NCI-H748 (cell line): ENCODE data around the gene EMID1.

Source experiments
- DNase-seq: peaks from one replicate; lab custom pipeline; 2025; ENCODE audit not compliant: unreplicated experiment; lab: John Stamatoyannopoulos, UW

Gene EMID1

DNA sequence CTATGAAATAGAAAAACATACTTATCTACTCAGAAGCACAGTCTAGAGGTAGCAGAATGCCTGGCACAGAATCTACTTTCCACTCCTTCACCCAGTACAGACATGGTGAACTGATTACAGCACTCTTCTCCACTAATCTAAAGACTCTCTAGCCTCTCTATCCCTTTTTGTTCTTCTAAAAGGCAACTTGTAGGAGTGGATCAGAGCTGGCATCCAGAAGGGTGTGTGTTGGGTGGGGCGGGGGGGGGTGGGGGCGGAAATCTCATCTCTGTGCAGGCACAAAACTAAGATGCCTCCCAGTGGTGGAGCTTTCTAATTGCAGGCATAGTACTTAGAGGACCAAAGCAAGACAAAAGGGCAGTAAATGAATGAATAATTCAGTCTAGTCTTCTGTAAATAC is 11.5 kb upstream of the EMID1 start:
- no peak for DNase-seq

DNA sequence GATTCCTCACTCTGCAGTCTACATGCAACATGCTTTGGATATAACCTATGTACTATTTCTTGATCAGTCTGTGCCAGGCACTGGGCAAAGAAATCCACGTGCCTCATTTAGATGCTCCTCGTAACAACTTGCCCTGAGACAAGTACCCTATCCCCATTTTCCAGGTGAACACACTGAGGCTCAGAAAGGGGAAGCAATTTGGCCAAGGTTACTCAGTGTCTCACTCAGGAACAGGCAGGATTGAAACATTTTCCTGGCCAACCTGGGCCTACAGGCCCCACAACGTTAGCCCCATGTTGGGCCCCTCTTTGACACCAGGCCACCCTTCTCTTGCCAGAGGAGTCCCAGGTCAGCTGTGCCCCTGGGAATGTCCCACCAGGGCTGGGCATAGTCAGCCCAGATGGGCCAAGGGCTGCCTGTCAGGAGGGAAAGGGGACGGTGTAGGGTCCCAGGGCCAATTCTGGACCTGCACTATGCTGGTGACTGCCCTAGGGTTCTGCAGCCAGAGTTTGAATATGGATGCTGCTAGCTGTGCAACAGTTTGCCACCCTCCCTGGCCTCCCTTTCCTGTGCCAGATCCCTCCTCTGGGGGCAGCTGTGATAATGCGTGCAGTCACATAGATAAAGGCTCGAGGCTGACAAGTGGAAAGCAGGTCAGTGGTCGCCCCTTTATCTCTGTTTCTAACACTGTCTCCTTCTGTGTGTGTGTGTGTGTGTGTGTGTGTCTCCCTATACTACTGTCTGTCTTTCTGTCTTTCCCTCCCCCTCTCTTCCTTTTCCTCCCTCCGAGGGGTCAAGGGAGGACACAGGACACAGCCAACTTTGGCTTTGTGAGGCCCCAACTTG is 10.4 kb upstream of the EMID1 start:
- no peak for DNase-seq

DNA sequence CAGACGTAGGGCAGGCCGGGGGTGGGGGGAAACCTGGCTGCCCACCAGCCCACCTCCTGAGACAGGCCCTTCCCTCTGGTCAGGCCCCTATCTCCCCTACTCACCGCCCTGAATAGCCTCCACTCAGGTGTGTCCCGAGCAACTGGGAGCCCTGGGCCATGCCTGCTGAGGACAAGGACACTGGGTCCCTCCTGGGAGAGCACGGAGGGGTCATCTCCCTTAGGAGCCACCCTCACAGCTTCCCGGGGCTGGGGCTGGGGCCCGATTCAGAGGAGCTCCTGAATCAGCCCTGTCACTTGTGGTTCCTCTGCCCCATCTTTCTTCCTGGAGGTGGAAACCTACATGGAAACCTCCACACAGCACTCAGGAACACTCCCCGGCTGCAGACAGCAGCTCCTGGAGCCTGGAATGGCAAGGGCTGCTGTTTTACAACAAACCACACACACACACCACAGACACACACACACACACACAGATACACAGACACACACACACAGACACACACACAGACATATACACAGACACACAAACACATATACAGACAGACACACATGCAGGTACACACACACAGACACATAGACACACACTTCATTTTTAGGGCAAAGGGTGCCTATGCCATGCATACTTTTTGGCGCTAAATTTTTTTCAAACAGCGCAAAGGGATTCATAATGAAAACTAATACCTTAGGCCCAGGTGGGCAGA is 9.6 kb upstream of the EMID1 start:
- DNase-seq, result no peak

DNA sequence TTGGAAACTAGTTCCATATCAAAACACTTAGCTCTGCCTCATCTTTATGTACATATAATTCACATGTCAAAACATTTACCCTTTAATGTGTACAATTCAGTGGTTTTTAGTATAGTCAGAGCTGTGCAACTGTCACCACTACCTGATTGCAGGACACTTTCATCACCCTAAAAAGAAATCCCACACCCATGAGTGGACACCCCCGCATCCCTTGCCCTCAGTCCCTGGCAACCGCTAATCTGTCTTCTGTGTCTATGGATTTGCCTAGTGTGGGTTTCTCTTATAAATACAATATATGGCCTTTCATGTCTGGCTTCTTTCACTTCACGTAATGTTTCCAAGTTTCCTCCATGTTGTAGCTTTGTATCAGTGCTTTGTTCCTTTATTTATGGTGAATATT is 8.6 kb upstream of the EMID1 start:
- DNase-seq, result no peak

DNA sequence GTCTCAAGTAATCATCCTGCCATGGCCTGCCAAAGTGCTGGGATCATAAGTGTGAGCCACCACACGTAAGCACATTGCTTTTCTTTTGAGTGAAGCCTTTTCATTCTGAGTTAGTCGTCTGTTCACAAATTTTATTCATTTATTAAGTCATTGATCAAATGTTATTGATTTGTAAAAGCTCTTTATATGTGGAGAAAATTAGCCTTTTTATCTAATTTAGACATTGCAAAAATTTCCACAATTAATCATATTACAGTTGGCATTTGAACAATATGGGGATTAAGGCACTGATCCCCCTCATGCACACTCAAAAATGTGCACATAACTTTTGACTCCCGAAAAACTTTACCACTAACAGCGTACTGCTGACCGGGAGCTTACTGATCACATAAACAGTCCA is 7.5 kb upstream of the EMID1 start:
- DNase-seq, result no peak

DNA sequence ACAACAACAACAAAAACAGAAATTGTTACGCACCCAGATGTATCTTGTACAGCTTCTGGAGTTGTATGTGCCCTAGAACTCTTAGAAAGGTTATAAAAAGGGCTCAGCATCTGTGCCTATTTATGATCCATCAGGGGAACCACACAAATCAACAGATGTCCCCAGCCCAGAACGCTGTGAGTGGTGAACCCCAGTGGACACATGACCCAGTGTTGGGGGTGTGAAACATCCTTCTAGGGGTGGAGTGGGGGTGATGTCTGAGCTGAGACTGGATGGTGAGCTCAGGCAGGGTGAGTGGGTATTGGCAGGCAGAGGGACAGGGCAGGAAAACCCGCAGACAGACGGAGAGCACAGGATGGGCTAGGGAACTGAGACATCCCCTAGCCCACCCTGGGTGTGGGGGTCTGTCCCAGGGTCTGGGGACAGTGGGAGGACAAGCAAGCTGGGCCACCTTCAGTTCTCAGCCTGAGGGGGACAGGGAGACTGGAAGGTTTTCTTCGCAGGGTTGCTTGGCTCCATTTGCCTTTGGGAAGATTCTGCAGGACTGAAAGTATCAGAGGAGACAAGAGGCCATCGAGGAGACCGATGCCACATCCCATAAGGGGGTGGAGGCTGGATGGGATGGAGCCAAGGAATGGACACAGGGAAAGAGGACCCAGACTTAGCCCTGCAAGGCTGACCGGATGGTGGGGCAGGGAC is 5.8 kb upstream of the EMID1 start:
- no peak for DNase-seq

DNA sequence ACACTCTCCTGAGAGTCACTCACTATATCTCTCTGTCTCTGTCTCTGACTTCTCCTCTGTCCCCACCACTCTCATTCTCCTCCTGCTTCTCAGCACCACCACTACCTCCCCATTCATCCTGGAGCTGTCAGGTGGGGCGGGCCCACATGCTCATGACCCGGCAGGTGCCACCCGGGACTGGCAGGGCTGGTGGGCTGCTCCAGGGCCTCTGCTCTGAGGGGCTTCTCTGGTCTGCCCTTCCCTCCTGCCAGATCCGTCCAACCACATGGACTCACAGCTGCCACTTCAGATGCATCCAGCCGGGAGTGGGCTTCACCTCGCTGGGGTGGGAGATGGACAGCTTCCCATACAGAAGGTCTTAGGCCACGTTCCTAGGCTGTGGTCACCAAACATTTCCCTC is 4.8 kb upstream of the EMID1 start:
- DNase-seq, result no peak

DNA sequence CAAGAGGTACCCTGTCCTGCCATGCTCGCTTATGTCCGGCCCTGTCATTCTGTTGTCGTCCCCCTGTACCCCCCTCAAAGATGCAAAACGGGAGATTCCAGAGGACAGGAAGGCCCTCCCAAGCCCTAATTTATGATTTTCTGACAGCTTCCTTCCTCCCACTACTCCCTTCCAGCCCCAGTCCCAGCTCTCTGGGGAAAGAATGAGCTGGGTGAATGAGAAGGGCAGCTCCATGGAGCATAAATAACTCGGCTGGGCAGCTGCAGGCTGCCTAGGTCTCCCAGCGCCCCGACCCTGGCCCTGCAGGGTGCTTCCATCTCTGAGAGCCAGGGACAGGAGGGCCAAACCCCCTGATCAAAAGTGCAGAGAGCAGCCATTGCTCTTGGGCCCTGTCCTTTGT is 3.9 kb upstream of the EMID1 start:
- DNase-seq, result no peak

DNA sequence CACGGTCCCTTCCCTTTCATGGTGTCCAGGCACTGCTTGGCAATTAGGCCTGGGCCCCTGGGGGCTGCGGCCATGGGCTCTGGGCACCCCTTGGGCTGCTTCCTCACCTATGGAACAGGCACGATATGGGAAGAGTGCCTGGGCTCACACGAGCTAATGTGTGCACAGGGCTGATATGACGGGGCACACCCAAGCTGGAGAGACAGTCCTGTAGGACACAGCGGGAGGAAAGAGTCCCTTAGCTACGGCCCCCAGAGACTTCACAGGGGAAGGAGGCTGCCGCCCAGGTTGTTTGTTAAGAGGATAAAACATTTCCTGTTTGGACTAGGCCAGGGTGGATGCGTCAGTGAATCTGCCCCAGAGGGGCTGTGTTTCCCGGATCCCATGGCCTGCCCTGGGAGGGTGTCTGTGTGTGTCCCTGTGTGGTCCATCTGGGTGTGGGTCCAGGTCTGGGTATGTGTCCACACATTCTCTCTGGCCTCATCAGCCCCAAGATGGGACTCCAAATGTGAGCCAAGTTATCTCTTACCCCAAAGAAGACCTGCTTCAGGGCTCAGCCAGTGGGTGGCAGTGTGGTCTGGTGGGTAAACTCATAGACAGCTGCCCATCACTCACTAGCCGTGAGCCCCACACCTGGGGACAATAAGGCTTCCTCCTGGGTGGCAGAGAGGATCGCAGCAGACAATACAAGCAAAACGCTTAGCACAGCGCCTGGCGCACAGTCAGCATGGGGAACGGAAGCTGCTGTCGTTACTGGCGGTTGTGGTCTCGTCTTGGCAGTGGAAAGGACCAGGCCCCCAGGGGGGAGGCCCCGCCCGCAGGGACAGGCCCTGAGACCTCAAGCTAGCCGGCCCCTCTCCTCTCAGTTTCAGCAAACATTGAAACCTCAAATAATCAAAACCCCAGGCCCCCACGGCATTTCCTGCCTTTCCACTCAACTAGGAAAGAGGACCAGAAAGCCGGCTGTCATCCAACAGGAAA is 3.2 kb upstream of the EMID1 start:
- DNase-seq, result peak; percentile 77

DNA sequence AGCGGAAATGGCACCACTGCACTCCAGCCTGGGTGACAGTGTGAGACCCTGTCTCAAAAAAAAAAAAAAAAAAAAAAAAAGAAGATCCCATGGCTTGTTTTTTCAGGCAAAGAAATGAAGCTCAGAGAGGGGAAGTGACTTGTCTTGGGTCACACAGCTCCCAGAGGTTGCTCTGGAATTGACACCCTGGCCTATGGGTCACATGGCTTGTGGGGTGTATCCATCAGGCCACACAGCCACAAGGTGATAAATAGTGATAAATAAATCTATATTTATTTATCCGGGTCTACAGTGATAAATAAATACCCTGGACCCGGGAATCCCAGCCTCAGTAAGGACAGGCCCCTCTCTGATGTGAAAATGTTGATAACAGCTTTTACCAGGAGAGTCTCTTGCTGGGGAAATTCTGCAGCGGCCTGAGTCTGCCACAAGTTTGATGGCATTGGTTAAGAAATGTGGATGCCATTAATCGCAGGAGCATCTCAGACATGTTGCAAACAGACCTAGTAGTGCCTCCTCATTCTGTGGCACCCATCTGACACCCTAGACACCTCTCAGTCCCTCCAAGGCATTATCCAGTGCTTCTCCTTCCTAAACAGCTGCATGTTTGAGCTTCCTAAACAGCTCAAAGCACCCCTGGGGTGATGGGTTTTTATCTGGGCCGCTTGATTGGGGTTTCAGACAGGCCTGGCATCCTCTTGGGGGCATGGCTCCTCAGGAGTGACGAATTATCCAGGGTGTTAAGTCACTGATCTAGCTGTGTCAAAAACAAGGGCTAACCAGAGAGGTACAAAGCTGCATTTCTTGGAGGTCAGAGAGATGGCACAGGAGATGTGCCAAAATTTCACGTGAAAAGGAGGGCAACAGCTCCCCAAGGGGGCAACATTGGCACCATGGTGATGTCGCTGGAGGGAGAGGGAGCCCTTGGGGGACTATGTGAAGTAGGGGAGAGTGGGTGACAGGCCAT is 1.9 kb upstream of the EMID1 start:
- no peak for DNase-seq

DNA sequence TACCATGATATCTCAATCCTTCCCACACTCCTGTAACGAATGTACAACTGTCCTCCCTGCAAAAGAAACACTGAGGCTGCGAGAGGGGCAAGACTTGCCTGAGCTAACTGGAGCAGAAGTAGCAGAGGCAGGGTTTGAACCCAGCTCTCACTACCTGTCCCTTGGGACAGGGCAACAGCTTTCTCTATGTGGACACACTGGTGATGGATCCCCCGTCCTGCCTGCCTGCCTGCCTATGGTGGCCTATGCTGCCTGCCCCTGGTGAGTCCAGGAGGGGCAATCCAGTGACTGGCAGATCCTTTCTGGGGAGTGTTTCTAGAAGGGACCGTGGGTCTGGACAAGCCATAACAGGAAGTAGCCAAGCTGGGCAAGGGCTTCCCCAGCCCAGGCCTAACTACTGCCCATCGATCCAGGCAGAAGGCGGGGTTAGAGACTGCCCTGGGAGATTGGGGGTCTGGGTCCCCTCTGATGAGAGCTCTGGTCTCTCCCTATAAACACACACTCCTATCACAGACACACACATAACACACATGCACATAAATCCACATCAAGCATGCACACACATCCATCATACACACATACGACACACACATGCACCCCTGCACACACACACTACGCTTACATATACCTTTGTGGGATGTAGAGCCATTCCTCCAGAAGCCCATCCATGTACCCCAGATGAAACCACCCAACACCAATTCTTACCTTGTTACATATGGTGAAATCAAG is 1.1 kb upstream of the EMID1 start:
- DNase-seq, result no peak

DNA sequence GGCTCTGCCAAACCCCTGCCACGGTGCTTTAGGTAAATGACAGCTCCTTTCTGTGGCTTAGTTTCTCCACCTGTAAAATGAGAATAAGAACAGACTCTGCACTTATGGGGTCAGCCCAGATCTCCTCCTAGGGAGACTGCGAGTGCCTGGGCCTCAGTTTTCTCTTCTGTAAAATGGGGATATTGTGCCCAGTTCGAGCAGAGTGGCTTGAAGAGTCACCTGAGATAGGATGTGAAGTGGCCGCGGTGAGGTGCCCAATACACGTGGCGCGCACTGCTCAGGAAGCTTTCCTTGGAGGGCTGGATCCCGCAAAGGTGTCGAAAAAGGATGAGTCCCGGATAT is 473 bp upstream of the EMID1 start:
- DNase-seq, result peak; percentile 10

DNA sequence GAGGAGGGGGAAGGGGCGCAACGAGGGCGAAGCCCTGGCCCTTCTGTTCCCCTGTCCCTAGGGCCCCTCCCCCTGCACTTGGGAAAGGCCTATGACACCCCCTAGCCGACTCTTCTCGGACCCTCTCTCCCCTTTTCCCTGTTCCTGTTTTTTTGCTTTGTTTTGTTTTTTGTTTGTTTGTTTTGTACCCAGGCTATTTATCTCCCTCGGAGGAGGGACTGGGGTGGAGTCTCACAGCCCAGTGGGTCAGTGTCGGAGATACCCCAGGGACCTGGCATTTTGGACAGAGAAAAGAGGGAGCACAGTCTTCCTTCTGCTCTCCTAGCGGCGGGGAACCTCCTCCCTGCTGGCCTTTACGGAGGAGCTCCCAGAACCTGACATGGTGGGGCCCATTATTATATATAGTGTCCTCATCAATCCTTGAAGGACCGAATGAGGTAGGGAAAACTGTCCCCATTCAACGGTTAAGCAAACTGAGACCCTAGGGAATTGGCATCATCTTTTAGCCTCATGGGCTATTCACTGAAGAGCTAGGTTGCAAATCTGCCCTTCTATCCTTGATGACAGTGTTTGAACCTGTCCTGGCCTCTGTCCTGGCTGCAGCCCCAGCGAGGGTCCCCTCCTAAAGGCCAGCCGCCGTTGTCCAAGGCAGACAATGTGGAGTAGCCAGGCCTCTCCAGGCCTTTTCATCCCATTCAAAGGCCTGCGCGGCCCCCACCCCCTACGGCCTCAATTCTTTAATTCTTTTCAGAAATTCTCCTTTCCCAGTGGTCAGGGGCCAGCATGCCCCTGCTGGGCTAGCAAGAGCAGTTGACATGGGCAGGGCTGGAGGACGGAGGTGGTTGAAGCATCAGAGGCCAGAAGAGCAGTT is 911 bp downstream of the EMID1 start:
- DNase-seq, result no peak

DNA sequence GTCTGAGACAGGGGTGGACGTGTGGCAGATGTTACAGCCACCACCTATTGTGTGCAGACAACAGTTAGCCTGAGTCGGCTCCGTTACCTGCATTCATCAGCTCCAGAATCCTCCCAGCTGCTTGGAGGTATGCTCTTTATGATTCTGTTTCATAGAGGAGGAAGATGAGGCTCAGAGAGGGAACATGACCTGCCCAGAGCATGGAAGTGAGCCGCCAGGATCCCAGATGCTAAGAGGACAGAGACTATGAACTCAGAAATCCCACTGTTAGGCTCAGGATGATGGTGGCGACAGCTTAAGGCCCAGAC is 1.5 kb downstream of the EMID1 start:
- no peak for DNase-seq

DNA sequence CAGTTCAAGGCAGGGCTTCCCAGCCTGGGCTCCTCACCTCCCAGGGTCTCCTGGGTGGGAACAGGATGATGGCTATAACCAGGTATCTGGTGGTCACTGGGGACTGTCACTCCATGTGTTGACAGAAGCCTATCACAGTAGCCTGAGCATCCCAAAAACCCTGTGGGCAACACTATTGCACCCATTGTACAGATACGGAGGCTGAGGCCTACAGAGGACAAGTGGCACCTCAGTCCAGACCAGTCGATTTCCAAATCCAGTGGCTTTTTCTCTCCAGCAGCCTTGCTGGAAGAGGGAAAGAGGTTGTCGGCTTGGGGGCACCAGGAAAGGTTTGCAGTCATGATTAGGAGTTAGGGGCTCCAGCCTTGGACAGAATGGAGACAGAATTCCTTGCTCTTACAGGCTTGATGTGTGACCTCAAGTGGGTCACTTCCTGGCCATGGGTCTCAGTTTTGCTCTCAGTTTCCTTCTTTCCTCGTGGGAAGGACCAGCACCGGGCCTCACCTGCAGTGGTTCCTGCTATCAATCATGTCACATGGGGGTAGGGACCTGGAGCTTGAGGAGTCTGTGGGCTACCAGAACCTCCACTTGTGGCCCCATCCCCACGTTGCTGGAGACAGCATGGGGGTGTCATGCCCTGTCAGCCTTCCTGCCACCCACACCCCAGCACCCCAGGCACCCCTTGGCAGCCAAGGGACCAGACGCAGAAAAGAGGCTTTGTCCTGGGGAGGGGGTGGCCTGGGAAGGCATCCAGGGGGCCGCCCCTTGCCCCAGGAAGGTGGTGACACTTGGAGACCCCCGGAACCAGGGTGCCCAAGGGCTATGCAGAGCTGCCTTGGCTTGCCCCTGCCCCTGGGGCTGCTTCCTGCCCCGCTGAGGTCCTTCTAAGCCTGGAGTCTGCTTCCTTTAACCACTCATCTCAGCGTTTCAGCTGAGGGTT is 2.1 kb downstream of the EMID1 start:
- no peak for DNase-seq

DNA sequence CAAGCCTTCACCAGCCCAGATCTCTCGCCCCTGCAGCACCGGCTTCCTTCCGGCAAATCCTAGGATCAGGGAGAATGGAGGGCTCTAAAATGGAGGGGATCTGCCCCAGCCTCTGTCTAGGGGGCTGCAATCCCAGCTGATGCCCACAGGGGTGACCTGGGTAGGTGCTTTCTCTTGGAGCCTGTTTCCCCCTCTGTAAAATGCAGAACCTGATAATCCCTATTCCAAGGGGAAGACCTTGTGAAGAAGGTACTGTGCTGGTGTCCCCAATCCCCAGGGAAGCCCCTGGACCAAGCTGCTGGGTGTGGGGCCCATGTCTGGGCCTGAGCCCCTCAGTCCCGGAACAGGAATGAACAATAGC is 2.8 kb downstream of the EMID1 start:
- no peak for DNase-seq

DNA sequence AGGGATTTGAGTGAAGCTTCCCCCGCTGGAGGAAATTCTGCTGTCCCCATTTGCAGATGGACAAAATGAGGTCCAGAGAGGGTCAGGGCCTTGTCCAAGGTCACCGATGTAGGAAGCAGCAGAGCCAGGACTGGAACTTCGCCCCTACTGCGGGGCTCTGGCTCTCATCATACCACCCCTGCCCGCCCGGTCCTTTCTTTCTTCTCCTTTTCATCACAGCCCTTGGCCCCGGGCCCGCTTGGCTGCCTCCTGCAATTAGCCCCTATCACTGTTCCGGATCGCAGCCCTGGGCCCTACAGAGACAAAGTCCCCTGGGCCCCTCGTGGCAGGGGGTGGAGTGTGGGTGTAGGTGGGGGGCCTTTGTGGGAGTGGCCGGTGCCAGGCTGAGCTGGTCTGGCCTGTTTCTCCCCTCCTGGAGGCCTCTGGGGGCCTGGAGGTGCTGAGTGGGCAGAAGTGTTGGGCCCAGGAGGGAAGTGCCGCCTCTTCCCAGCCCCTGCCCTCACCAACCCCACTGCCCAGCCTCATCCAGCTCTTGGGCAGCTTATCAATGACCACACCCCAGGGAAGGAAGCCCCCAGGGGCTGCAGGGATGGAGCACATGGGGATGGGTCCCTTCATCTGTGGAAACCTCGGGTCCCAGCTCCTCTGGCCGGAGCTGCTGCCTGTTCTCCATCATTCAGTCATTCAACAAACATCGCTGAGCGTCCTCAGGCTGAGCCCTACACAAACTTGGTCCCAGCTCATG is 3.4 kb downstream of the EMID1 start:
- DNase-seq, result no peak
